GM21723 (cell line): ENCODE results near the gene UNC13B.

ENCODE experiments used
- ATAC-seq: cut with Tn5 transposase; IDR thresholded peaks from one replicate; pipeline ENCODE4 v1.9.1; 2021; ENCODE audit warnings: mild to moderate bottlenecking, moderate library complexity; ENCODE audit not compliant: unreplicated experiment

Gene UNC13B

GRCh38 chr9:35318741-35319140 is 156.9 kb downstream of the UNC13B start:
- ATAC-seq, result no peak

- no peak for ATAC-seq
These were observed 160.5 kb downstream of the UNC13B start for GRCh38 chr9:35322075-35322885.

DNA sequence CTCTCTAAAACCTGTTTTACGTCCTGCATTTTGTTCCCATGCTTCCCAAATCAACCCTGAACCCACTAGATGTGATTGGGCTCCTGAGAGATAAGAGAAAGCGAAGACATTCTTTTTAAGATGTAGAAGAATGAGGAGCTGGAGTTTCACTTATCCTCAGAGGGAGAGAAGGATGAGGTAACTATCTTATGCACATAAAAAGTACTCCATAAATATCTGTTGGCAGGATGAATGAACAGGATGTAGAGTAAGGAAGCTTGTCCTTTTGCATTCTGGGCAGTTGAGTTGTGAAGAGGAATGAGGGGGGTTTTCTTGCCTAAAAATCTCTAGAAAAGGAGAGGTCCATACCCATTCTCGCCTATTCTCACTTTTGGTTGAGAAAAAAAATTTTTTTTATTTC is 163.2 kb downstream of the UNC13B start:
- no peak for ATAC-seq

GRCh38 chr9:35333551-35333950 is 171.7 kb downstream of the UNC13B start:
- ATAC-seq, result no peak

DNA sequence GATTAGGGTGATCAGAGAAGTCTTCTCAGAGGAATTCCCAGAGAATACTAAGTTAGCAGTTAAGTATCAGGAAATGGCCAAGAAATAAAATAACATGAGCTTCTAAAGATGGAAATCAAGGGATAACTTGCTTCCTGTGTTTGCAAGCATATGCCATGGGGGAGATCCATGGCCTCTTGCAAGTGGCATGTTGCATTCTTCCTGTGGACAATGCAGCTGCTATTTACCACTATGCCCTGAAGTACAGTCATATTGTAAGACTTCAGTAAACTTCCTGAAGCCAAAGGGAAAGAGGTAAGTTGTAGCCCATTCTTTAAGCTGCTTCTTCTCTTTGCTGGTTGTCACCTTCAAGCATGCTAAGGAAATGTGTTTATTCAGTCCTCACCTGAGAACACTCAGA is 173.4 kb downstream of the UNC13B start:
- ATAC-seq, result no peak

GRCh38 chr9:35338086-35338485 is 176.3 kb downstream of the UNC13B start:
- ATAC-seq, result no peak

DNA sequence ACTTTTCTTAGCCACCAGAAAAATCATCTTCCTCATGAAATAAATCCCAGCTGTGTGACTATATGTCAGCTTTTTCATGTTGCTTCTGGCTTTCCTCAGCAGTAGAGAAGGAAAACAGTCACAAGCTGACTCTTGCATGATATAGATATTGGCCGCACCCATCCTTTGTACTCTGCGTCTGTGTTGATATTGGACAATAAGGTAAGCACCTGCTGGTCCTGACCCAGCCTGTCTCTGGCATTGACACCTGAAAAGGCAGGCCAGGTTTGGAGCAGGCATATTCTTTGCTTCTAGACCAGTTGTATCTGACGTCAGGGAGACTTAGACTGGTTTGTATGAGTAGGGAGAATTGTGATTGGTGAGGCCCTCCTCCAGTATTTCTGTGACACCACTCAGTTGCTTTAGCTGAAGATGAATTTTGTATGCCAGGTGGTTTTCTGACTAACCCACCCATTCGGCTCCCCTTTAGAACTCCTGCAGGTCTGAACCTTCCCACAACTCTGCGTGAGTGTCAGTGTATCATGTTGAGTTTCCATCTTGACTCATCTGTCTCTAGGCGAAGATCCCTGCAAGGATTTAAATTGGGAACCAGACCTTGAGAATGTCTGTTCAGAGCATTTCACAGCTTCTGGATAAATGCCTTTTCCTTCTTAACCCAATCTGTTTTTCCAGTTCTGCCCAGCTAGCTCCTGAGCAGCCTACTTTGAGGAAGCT is 176.9 kb downstream of the UNC13B start:
- no peak for ATAC-seq

- no peak for ATAC-seq
These were observed 178.2 kb downstream of the UNC13B start for GRCh38 chr9:35340046-35340445.

- ATAC-seq, result peak; percentile 67
These were observed 179.2 kb downstream of the UNC13B start for GRCh38 chr9:35341021-35341420.

DNA sequence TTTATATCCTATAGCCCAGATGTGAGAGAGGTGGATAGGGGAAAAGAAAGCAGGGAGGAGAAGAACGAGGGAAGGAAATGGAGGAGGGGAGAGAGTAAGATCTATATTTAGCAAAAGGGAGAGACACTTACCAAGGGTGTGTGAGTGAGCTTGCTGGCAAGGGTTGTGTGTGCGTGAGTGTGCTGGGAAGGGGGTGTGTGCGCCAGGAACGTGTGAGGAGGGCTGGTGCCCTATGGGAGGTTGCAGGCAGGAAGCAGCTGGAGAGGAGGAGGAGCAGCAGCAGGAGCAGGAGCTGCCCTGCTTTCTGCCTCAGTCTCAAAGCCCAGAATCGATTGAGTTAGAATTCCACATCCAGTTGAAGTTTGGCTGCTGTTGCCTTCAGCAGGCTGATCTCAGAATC is 179.8 kb downstream of the UNC13B start:
- ATAC-seq, result no peak

DNA sequence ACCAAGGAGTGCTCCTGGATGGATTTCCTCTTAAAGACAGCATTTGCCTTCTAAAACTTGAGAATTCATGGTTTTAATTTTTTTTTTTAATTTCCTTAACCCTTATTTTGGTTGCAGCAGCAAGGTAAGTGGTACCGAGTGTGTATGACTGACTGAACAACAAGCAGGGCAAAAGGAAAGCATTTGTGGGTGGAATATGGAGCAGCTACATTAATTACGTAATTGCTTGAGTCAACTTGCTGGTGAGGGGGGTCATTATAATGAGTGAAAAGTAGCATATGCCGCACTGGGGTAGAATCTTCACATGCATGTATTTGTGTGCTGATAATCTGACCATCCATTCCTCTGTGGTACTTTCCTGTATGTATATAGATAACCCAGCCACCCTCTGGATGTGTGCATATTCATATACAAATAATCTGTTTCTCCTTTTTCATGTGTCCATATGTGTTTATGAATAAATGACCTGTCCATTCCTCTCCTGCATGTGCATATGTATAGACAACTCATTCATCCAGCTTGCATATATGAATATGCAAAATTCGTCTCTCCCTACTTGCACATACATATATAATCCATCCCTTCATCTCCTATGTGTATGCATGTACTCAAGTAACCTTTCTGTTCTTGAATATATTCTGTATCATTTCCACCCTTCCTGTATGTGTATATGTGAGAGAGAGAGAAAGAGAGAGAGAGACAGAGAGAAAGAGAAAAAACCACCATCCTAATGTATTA is 180.6 kb downstream of the UNC13B start:
- no peak for ATAC-seq

DNA sequence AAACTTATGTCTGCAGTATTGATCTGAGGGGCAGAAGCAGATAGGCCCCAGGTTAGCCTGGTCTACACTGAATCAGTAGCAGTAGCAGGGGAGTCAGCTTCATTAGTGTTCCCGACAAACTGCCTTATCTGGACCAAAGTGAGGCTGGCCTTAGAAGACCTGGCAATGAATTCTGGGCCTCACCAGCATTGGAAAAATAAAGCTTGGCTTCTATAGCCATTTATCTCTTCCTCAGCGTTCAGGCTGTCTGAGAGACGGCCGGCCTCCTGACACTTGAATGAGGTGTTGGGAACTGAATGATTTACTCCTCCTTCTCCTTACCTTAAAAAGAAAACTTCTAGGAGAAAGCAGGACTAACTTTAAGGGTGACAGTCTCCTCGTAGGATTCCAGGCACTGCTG is 186.3 kb downstream of the UNC13B start:
- ATAC-seq, result no peak

GRCh38 chr9:35349287-35349990 is 187.6 kb downstream of the UNC13B start:
- ATAC-seq, result no peak

- ATAC-seq, result no peak
These were observed 188.4 kb downstream of the UNC13B start for GRCh38 chr9:35350212-35350611.

DNA sequence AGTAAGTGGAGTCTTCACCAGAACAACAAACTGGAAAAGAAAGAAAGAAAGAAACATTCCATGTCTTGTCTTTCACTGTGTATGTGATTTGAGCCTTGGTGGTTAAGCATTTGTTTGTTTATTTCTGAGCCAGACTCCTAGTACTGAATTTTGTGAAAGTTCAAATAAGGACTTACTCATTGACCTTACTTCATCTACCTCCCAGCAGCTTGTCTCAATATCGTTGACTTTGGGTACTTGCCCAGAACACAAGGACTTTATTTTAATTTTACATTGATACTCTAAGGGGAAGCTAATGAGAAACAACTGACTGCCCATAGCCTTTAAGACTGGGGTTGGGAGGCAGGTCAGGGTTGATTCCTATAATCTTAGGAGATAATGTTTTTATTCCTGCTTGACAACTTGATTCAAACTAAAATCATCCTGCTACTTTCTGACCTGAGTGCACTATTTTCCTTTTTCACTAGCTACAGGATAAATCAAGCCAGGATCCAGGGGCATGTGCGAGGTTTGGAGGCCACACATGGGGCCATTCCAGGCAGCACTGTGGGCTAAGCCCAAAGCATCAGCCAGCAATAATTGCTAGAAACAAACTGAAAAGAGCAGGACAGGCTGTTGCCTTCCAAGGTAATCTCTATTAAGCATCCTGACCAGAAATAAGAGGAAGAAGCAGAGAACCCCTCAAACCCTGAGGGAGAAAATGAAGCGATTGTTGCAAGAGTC is 189.2 kb downstream of the UNC13B start:
- ATAC-seq, result no peak

DNA sequence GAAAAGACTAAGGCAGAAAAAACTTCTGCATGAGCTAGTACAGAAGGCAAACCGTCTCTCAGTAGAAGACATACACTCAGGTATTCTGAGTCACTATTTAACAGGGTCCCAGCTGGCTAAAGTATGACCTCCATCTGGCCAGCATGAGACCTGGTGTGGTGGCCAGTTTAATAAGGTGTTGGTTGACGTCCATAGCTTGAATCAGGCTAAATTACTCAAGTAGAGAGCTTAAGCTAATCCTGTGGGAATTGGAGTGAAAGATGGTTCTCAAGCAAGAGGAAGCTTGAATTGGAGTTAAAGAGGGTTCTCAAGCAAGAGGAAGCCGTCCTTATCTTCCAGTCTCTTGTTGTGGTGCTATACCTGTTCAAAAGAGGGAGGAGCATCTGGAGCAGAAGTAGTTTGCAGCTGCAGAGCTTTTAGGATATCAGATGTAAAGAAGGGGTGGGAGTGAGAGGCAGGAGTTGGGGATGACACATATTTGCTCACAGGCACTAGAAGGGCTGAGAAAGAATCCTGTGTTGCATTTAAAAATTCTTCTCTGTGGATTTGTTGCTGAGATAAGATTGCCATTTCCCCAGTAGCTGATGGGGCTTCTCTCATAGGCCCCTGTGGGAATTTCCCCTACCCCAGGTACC is 192.0 kb downstream of the UNC13B start:
- ATAC-seq, result no peak

GRCh38 chr9:35355939-35356338 is 194.1 kb downstream of the UNC13B start:
- ATAC-seq, result no peak

GRCh38 chr9:35357116-35357515 is 195.3 kb downstream of the UNC13B start:
- no peak for ATAC-seq

- ATAC-seq, result no peak
These were observed 196.0 kb downstream of the UNC13B start for GRCh38 chr9:35357826-35358225.
